GM18907 (cell line): ENCODE data around the gene GLIS1.

Source experiments
- ATAC-seq: cut with Tn5 transposase; IDR thresholded peaks from one replicate; pipeline ENCODE4 v1.9.1; 2021; ENCODE audit warnings: mild to moderate bottlenecking, moderate library complexity; ENCODE audit not compliant: unreplicated experiment

The GLIS1 gene

GRCh38 chr1:53721088-53721487, 17.9 kb downstream of the GLIS1 start:
- no peak for ATAC-seq

- no peak for ATAC-seq
Measured at GRCh38 chr1:53719469-53719868, 19.5 kb downstream of the GLIS1 start.

DNA sequence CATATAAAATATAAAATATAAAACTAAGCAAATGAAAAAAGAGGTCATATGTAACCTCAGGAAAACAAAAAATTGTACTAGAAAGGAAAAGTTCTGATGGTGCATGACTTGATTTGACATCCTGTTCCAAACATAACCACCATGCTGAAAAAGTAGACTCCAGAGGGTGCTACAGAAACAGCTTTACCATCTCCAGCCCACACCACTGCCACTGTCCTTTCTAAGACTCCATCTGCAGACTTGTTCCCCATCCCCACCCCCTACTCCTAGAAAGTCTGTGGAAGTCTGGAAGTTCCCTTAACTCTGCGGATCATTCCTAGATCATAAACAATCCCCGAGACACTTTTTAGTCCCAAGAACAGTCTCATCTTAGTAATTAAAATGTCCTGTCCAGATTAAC, 20.5 kb downstream of the GLIS1 start:
- no peak for ATAC-seq

DNA sequence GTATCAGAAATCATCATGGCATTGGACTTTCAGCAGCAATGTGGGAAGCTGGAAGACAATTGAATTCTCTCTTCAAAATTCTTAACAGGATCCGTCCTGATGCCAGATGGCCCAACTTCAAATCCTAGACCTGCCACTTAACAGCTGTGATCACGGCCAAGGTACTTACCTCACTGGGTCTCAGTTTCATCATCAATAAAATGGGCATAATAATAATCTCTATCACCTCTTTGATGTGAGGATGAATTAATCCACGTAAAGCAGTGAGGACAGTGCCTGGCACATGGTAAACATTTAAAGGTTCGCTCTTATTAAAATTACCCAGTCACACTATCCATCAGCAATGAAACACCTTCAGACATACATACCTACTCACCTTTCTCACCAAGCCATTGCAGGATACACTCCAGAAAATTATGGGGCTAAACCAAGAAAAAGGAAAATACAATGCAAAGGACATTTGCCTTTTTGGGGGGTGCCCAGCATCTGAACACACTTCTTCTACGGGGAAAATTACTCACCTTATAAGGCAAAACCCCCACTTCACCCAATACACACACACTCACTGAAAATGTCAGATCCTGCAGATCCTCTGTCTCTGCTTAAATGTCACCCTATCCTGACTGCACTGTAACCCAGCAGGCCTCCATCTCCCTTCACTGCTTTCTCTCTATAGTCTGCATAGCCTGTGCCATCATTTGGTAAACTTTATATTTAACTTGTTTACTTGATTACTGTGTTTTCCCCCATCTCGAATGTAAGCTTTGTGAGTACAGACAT, 21.7 kb downstream of the GLIS1 start:
- no peak for ATAC-seq

DNA sequence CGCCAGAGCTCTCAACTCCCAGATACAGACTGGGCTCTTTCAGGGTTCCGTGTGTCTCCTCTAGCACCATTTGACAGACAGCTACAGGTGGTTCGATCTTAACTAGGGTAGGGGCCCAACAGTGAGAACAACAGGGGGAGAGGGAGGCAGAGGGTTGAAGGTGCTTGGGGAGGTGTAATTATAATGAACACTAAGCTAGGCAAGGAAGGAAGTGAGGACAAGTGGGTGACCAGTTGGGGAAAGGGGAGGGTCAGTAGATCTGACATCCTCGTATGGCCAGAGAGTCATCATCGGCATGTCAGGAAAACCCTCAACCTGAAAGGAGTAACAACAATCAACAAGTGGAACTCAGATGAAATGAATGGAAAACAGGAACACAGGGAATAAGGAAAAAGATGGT, 22.8 kb downstream of the GLIS1 start:
- ATAC-seq: no peak

DNA sequence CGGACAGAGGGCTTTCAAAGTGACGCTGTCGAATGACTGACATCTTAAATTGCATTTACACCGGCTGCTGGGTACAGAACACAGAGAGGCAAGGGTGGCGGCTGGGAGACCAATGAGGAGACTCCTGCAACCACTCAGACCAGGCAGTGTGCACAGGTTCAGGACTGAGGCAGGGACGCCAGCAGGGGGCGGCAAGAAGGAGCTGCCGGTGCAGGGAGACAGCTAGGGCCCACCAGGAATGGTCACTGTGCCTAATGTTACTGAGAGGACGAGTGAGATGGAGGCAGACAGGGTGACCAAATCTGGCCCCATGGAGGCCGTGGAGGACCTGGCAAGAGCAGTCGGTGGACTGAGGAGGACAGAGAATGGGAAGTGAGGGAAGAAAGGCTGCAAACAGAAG, 23.5 kb downstream of the GLIS1 start:
- ATAC-seq: no peak

- ATAC-seq: no peak
Measured at GRCh38 chr1:53712276-53712675, 26.7 kb downstream of the GLIS1 start.

DNA sequence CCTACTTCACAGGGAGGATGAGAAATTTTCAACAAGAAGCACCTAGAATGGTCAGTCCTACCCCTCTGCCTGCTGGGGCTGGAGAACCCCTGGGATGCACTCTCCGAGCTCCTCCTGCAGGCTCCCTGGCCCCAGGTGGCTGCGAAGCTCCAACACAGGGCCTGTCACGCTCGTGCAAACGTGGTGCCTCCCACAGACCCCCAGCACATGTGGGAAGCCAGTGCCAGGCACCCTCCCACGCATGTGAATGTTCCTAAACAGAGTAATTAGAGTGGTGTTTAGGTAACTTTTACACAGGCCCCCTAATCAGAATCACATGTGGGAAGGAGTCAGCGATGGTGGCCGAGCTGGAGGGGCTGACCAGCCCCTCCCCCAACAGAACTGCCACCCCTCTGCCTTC, 28.4 kb downstream of the GLIS1 start:
- no peak for ATAC-seq

DNA sequence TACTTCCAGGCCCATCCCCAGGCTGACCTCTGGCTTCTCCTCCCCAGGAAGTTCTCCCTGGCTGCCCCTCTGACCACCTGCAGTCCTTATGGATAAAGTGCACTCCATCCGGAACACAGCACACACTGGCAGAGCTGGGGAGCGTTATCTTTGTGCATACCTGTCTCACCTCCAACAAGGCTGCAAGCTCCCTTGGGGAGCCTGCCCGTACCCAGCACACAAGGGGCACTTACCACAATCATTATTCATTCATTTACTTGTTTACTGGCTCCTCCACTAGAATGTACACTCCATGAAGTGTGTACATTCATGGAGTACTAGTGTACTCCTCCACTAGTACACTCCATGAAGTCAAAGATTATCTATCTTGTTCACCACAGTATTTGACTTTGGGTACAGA, 30.3 kb downstream of the GLIS1 start:
- no peak for ATAC-seq

- ATAC-seq: no peak
Measured at GRCh38 chr1:53706356-53706755, 32.6 kb downstream of the GLIS1 start.

DNA sequence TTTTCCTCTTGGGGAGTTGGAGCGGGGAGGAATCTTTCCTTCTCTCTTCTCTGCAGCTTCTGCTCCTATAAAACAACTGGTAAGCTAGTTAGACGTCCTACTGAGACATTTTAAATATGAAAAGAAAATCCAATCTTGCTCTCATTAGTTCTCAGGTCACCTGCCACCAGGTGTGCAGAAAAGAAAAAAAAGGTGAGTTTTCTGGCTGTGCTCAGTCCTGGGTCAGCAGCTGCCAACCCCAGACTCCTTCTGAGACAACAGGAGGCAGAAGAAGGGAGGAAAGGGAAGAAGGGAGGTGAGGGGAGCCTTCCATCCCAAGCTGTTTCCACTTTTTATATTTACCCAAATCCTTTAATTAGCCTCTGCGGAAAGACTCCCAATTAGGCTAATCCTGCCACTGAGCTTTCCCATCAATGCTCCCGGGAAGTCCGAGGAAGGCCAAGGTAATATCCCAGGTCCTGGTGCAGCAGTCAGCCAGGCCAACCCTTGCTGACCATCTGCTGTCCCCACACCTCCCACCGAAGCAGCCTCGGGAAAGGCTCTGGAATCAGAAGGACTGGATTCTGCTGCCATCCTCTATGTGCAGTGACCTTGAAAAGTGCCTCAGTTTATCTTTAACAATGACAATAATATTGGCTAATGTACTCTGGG, 33.4 kb downstream of the GLIS1 start:
- no peak for ATAC-seq

DNA sequence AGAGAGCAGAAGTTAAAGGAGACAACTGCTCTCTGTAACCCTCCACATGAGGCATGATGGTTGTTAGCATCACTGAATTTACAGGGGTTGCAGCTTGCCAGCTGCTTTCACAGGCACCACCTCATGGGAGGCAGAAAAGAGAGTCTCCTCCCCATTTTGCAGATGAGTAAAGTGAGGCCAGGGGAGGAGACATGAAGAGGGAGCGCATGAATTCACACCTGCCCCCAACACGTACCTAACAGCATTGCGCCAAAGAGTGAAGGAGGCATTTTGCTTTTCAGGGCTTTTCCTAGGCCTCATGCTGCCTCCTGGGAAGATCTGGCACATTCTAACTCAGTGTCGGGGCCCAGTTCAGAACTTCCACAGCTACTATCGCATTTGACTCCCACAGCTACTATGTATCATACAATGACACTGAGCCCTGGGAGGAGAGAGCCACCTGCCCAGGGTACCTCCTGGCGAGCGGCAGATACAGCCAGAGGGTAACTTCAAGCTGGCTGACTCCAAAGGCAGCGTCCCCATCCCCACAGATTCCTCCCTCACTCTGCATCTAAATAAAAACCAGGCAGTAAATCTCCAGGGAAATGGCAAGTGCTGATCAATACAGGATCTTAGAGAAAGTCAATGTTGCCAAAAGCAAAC, 34.0 kb downstream of the GLIS1 start:
- ATAC-seq: no peak

DNA sequence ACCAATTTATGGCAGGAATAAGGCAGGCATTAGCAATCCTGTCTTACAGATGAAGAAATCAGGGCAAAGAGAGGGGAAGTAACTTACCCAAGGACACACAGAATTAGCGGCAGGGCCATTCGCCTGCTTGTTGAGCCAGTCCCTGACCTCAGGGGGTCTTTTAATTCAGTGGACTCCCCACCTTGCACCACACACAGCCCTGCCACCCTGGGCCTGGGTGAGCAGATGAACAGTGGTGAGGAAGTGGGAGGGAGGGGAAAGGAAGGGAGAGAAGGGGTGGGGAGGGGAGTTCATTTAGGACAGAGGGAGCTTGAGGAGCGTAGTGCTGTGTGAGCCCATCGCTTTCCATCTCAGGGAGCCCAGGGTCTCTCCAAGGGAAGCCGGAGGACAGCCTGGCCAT, 34.7 kb downstream of the GLIS1 start:
- no peak for ATAC-seq

DNA sequence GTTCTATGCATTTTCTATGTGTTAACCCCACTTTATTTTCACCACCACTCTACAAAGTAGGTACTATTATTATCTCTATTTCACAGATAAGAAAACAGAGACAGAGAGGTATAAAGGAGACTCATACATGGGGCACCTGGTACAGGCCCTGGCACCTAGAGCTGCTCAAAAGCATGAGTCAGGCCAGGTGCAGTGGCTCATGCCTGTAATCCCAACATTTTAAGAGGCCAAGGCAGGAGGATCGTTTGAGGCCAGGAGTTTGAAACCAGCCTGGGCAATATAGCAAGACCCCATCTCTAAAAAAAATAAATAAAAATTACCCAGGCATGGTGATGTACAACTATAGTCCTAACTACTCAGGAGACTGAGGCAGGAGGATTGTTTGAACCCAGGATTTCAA, 35.8 kb downstream of the GLIS1 start:
- ATAC-seq: no peak

- ATAC-seq: no peak
Measured at GRCh38 chr1:53702341-53702740, 36.6 kb downstream of the GLIS1 start.

GRCh38 chr1:53700776-53701175, 38.2 kb downstream of the GLIS1 start:
- ATAC-seq: no peak

DNA sequence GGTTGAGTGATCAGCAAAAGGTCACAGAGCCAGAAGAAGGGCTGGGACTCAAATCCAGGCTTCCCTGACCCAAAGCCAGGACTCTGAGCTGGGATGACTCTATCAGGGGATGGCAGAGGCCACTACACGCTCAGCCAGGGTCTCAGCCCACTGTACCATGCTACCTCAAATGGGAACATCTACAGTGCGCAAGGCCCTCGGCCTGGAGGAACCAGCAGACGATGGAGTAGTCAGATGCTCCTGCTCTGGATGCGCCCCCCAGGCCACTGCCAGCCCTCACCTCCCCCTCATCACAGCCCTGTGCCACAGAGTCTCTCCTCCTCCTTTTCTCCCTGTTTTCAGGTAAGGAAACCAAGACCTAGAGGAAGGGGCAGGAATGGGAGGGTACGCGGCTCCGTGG, 39.0 kb downstream of the GLIS1 start:
- ATAC-seq: no peak

- no peak for ATAC-seq
Measured at GRCh38 chr1:53698384-53698980, 40.5 kb downstream of the GLIS1 start.

GRCh38 chr1:53697721-53698383, 41.1 kb downstream of the GLIS1 start:
- no peak for ATAC-seq

- no peak for ATAC-seq
Measured at GRCh38 chr1:53696990-53697389, 42.0 kb downstream of the GLIS1 start.

DNA sequence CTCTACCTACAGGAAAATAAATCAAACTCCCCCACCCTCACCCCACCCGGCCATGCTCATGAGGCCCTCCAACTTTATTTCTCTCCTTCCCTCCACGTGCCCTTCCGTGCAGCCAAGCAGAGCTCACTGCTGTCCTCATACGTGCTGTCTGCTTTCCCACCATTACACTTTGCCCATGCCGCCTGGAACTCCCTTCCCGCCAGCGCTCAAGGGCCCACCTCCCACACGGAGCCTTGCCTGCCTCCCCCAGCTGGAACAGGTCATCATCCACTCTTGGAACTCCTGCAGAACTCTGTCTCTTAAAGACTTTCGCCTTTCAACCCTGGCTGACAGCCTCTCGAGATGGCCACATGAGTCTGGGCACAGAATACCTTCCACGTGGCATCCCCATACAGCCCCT, 42.4 kb downstream of the GLIS1 start:
- no peak for ATAC-seq
